Peyer's patch (tissue), 4 donors: ENCODE measurements around the gene CCDC78.

Source experiments
- CTCF ChIP-seq, 6 experiments: fragments of 450-650 bp in 4 of 6; fragments of 200-600 bp in 2 of 6; sonication (generic) in 1 of 6; IDR thresholded peaks; one replicate each; pipeline ENCODE4 v1.5.1; 2017 to 2019; ENCODE audit warnings: antibody characterized with exemption in 6 of 6, mild to moderate bottlenecking in 3 of 6, moderate library complexity in 1 of 6
- POLR2A ChIP-seq, 2 donors: fragments of 450-650 bp; IDR thresholded peaks; one replicate each; pipeline ENCODE4 v1.5.1; 2017; ENCODE audit warnings: antibody characterized with exemption in 2 of 2, mild to moderate bottlenecking in 2 of 2, moderate library complexity in 2 of 2

- no peak for TF ChIP-seq POLR2A (IDR thresholded peaks at IDR 0.05)
- no peak for TF ChIP-seq CTCF (IDR thresholded peaks at IDR 0.05)
Measured at GRCh38 chr16:760545-761343, 34.5 kb upstream of the CCDC78 start, which contains the start of gene MSLN.
